NCI-H82 treated with DMSO at 0.1 percent for 48 hours (cell line): ENCODE data around the gene ATP13A3.
"Not testable (repeated sequence)": the region's sequence is repeated elsewhere in the genome, so short reads cannot be mapped to it uniquely, and the experiment has no call there.

Experiments used
- DNase-seq: peaks from one replicate; lab custom pipeline; 2025; ENCODE audit not compliant: unreplicated experiment; lab: John Stamatoyannopoulos, UW

The ATP13A3 gene

DNA sequence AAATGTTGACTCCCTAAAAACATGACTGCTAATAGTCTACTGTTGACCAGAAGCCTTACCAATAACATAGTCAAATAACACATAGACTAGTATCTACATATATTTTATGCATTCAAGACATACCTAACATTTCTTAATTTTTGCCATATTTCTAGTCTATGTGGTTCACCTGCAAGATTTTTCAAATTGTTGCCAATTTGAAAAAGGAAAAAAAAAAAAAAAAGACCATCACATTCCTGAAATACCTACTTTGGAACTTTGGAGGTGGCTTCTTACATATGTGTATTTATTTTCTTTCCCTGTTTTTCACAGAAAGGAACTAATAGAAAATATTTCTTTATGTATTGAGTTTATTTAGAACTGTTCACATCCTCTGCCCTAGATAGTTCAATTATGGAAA is 13.4 kb upstream of the ATP13A3 start:
- no peak for DNase-seq

GRCh38 chr3:194499516-194499915 is 12.7 kb upstream of the ATP13A3 start:
- not testable (repeated sequence) for DNase-seq

GRCh38 chr3:194497799-194498575 is 11.2 kb upstream of the ATP13A3 start:
- DNase-seq, result no peak

GRCh38 chr3:194496217-194496919 is 9.6 kb upstream of the ATP13A3 start:
- DNase-seq, result no peak

- no peak for DNase-seq
Observed at GRCh38 chr3:194494951-194495374, 8.2 kb upstream of the ATP13A3 start.

- not testable (repeated sequence) for DNase-seq
Observed at GRCh38 chr3:194493995-194494927, 7.5 kb upstream of the ATP13A3 start.

- no peak for DNase-seq
Observed at GRCh38 chr3:194492001-194492400, 5.2 kb upstream of the ATP13A3 start.

DNA sequence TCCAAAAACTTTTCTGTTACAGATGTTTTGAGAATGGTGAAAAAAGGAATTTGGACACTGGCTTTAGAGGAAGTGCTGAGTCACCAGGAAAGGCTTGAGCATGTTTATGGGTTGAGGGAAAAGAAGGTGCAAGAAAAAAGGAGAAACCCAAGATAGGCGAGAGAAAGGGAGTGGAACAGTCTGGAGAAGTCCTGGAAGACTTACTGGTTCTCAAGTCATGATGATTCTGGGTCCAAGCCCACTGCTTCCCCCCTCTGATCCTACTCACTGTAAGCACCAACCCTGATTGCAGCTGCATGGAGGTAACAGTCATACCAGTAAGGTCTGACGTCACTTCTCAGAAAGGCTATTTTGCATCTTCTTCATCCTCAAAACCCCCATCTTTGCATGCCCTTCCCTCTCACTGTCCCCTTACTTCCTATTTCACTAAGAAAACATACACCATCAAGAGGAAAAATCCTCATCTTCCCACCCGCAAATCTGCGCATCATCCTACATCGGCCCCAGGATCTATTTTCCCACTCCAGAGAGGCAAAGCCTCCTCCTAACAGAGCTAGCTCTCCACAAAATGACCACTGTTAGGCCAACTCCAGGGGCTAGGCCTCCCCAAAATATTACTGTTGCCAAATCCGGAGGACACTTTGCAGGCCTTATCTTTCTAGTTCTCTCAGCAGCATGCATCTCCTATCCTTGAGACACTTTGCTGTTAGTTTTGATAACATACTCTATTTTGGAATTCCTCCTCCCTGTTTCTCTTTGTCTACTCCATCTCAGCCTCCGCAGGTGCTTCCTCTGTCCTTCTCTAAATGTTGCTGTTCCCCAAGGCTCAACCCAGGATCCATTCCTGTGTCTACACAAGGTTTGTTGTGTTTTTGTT is 3.2 kb upstream of the ATP13A3 start:
- no peak for DNase-seq

GRCh38 chr3:194488055-194488742 is 1.4 kb upstream of the ATP13A3 start:
- DNase-seq, result no peak

DNA sequence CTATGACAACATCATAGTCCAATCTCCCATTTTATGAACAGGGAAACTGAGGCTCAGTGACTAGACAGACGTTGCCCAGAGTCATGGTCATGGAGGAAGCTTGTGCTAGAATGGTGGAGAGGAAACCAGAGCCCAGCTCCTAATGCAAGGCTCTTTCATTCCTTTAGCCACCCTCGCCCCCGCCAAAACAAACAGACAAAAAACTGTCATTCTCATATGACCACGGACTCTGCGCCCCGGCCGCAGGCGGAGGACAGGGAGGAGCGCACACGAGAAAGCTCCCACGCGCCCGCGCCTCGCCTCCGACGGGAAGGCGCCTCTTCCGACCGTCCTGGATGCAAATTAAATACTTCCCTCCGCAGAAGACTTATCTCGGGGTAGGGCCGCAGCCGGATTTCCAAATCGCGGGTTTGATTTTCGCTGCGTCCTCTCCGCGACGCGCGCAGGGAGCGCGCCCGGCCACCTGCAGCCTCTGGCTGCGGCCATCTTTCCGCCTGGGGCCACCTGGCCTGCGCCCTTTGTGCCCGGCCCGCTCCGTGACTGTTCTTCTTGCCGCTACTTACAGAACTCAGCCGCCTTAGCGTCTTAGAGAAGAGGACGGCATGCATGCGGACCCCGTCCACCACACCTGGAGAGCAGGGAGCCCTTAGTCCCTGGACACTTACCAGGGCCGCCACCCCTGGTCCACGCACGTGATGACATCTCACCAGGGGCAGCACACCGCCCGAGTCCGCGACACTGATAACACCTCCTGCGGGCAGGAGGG is 670 bp upstream of the ATP13A3 start:
- no peak for DNase-seq

- no peak for DNase-seq
Observed at GRCh38 chr3:194485881-194486539, 792 bp downstream of the ATP13A3 start.

DNA sequence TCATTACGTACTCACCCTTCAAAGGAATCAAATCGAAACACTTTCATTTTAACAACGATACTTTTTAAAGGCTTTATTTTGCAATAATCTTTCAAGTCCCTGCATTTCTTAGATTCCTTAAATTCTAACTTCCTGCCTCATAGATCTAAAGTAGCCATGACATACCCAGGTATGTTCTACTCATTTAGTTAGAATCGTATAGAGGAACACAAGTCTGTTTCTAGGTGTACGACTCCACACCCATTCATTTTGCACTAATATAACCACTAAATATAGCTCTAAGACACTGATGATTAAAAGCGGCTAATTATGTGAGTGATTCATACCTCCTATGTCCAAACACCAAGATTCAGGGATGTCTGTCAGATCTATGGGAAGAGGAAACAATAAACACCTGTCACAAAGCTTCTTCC is 1.3 kb downstream of the ATP13A3 start:
- DNase-seq, result no peak

DNA sequence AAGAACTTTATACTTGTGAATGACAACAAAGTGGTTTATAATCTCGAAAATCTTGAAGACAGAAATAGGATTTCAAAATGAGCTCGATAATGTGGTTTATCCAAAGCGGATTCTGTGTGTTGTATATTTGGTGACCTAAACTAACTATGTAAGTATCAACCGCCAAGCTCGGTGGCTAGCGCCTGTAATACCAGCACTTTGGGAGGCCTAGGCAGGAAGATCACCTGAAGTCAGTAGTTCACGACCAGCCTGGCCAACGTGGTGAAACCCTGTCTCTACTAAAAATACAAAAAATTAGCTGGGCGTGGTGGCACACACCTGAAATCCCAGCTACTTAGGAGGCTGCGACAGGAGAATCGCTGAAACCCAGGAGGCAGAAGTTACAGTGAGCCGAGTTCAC is 2.2 kb downstream of the ATP13A3 start:
- DNase-seq, result no peak

DNA sequence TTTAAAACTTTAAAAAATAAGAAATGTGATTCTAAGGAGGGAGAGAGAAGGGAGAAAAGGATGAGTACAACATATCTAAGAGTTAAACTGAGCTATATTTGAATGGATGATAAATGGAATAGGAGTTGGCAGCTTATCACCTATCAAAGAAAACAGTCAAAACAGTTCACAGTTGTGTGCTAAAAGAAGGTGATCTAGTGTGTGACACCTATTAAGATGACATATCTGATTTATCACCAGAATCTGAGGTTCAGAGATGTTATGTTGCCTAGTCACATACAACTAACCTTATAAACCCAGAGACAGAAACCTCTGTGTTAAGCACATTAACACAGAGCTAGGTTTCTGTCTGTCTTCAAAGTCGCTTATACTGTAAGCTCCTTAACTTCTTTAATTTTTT is 3.0 kb downstream of the ATP13A3 start:
- DNase-seq, result no peak

DNA sequence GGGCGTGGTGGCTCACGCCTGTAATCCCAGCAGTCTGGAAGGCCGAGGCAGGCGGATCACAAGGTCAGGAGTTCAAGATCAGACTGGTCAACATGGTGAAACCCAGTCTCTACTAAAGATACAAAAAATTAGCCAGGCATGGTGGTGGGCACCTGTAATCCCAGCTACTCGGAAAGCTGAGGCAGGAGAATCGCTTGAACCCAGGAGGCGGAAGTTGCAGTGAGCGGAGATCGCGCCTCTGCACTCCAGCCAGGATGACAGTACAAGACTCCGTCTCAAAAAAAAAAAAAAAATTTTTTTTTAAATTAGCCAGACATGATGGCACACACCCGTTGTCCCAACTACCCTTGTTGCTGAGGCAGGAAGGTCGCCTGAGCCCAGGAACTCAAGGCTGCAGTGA is 4.0 kb downstream of the ATP13A3 start:
- not testable (repeated sequence) for DNase-seq

GRCh38 chr3:194482196-194482593 is 4.6 kb downstream of the ATP13A3 start:
- DNase-seq, result no peak

GRCh38 chr3:194481525-194482195 is 5.1 kb downstream of the ATP13A3 start:
- no peak for DNase-seq

- no peak for DNase-seq
Observed at GRCh38 chr3:194481103-194481502, 5.7 kb downstream of the ATP13A3 start.
